Thoracic aorta (tissue), 2 donors: ENCODE measurements around the gene GRM8. TPM values are rescaled to one million over a fixed set of nuclear protein-coding genes. Genes with fewer than 3 reads are reported as not detected.

Source experiments
- ATAC-seq: fragments of 150-250 bp; one replicate; pipeline ENCODE4 v1.8.0; 2017; ENCODE audit warnings: low read depth; ENCODE audit not compliant: insufficient number of reproducible peaks, low FRiP score
- DNase-seq: peaks from one replicate; pipeline ENCODE4 v3.0.0-alpha.2; 2020; ENCODE audit warnings: low spot score
- H3K27ac ChIP-seq, 2 donors: fragments of 200-600 bp; sonication (generic); 1 replicate in 1 of 2; 2 replicates in 1 of 2; pipeline ENCODE4 v1.5.1; 2016; ENCODE audit warnings: mild to moderate bottlenecking in 2 of 2, moderate library complexity in 2 of 2
- H3K27me3 ChIP-seq: fragments of 200-600 bp; sonication (generic); replicated peaks from 2 replicates; pipeline ENCODE4 v1.6.0; 2016; ENCODE audit warnings: mild to moderate bottlenecking; ENCODE audit not compliant: insufficient read depth
- H3K36me3 ChIP-seq: fragments of 200-600 bp; sonication (generic); one replicate; pipeline ENCODE4 v1.5.1; 2016
- H3K4me1 ChIP-seq, 2 donors: fragments of 200-600 bp; sonication (generic); 1 replicate in 1 of 2; 2 replicates in 1 of 2; pipeline versions ENCODE4 v1.5.1 to v1.6.0; 2016; ENCODE audit warnings: low read depth in 2 of 2, mild to moderate bottlenecking in 1 of 2; ENCODE audit not compliant: control insufficient read depth in 1 of 2
- H3K4me3 ChIP-seq: fragments of 200-600 bp; sonication (generic); 2 replicates; pipeline ENCODE4 v1.5.1; 2016; ENCODE audit warnings: mild to moderate bottlenecking
- H3K9me3 ChIP-seq: fragments of 200-600 bp; sonication (generic); 2 replicates; pipeline ENCODE4 v1.5.1; 2016
- total RNA-seq, 2 donors: library from RNA; depleted of rRNA; stranded (reverse); fragments of >200 nt; gene quantifications; one replicate each; pipeline versions ENCODE4 v1.1.0 to v1.2.3, GENCODE V29; 2016
- TF ChIP-seq, protein P1 (sequence below): fragments of 200-600 bp; sonication (generic); IDR thresholded peaks from one replicate; pipeline ENCODE4 v1.5.1; 2019; ENCODE audit warnings: antibody characterized with exemption

The GRM8 gene
- total RNA-seq, 2 donors from 2014 or later = not detected

DNA sequence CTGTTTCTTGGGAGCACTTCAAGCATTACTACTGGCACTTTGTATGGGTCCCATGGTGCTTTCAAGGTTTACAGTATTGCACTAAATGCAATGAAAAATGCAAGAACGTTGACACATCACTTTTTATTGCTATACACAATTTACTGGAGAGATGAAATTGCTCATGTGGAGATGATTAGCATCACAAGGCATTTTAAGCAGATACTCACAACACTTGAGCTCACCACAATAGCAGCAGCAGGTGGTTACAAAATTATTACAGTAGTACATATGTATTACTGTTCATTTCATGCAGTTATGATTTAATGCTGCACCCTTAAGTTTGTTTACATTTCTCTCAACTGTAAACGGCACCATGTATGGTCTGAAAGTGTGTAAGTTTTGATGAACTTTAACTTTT, 537.7 kb downstream of the GRM8 start:
- Histone ChIP-seq H3K9me3 (no peaks in the 10 kb centered on the region), H3K4me1 (no peaks in the 10 kb centered on the region), H3K4me3 (no peak overlapping the region), H3K27me3 (no peaks in the 10 kb centered on the region), H3K36me3 (no peaks in the 10 kb centered on the region), H3K27ac (no peak overlapping the region)
- no peak for DNase-seq
- ATAC-seq = no peak
- TF ChIP-seq, protein P1, sequence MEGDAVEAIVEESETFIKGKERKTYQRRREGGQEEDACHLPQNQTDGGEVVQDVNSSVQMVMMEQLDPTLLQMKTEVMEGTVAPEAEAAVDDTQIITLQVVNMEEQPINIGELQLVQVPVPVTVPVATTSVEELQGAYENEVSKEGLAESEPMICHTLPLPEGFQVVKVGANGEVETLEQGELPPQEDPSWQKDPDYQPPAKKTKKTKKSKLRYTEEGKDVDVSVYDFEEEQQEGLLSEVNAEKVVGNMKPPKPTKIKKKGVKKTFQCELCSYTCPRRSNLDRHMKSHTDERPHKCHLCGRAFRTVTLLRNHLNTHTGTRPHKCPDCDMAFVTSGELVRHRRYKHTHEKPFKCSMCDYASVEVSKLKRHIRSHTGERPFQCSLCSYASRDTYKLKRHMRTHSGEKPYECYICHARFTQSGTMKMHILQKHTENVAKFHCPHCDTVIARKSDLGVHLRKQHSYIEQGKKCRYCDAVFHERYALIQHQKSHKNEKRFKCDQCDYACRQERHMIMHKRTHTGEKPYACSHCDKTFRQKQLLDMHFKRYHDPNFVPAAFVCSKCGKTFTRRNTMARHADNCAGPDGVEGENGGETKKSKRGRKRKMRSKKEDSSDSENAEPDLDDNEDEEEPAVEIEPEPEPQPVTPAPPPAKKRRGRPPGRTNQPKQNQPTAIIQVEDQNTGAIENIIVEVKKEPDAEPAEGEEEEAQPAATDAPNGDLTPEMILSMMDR = no peak

DNA sequence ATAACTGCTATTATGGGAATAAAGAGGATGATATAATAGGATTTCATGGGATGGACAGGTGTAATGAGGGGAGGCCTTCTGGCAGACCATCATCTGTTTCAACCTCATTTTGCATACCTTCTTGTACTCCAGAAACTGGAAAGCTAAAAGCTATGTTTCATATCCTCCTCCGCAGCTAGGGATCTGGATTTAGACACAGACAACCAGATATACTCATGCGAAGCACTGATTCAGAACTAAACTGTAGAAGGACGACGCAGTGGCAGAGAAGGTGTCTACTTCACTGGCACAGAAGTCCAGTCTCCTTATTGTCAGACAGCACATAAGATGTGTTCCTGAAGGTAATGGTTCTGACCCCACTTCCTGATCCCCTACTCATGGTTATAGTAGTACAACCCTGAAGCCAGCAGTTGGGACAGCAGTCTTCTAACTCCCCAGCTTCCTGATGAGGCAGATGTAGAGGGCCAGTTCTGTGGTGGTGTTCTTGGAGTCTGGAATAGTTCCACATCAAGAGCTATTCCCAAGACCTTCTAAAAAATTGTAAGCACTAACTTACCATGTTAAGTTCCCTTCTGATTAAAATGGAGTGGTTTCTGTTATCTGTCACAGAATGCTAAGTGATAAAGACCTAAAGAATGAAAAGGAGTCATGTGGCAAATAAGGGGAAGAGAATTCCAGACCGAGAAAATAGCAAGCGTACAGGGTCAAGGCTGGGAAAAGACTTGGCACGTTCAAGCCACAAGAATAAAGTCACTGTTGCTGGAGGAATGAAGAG, 550.3 kb downstream of the GRM8 start:
- H3K27ac ChIP-seq = no peak overlapping the region
- ATAC-seq = no peak
- TF ChIP-seq, protein P1 = no peak
- H3K4me3 ChIP-seq = no peak overlapping the region
- no peaks in the 10 kb centered on the region for H3K27me3 ChIP-seq
- no peak for DNase-seq
- no peaks in the 10 kb centered on the region for H3K36me3 ChIP-seq
- no peaks in the 10 kb centered on the region for H3K9me3 ChIP-seq
- H3K4me1 ChIP-seq = no peaks in the 10 kb centered on the region

DNA sequence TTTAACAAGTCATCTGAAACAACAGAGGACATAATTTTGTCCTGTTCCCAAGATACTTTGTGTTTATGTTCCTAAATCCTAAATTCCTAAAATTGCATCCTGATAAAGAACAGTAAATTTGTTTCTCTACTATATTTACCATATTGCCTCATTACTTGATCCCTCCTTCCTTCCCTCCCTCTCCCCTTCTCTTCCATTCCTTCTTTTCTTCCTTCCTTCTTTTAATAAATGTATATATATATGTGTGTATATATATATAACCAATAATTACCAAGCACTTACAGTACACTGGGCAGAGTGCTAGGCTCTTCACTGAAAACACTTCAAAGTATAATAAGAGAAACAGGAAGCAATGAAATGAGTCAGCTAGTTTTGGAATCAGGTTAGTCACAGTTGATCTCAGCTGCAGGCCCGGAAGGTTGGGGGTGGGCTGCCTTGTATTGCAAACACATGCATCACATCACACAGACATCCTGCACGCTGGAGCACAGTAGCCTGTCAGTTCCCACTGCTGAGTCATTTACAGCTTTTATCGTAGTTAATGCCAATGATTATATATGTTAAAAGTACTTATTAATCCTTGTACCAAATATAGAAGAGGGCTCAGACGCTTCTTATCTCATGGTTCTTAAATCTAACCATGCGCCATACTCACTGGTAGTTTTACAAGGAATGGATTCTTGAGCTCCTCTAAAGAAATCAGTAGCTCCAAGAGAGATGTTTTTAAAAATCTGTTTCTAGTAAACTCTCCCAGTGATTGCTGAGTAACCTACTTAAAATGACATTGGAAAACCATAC, 551.7 kb downstream of the GRM8 start:
- no peaks in the 10 kb centered on the region for H3K9me3 ChIP-seq
- TF ChIP-seq, protein P1 = no peak
- H3K36me3 ChIP-seq = no peaks in the 10 kb centered on the region
- no peak overlapping the region for H3K27ac ChIP-seq
- H3K4me3 ChIP-seq = no peak overlapping the region
- no peak for DNase-seq
- ATAC-seq = no peak
- H3K4me1 ChIP-seq = no peaks in the 10 kb centered on the region
- H3K27me3 ChIP-seq = no peaks in the 10 kb centered on the region

DNA sequence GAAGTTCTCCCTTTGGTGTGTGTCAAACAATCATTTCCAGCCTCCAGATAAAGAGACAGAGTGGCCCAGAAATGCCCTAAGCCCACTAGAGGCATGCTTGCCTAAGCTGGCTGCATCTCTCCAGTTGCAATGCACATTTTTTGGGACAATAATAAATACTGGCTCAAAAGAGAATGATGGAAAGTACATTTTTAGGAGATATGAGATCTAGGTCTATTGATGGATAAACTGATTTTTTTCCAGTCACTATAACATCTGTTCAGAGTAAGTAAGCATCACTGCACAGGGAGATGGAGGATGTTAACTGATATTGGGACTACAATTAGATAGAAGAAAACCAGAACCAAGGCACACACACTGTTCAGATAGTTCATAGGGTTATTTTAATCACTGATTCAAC, 553.0 kb downstream of the GRM8 start:
- TF ChIP-seq, protein P1 = no peak
- DNase-seq (no peak), ATAC-seq (no peak)
- no peaks in the 10 kb centered on the region for H3K36me3 ChIP-seq
- H3K4me3 ChIP-seq = no peak overlapping the region
- no peak overlapping the region for H3K27ac ChIP-seq
- H3K4me1 ChIP-seq = no peaks in the 10 kb centered on the region
- H3K9me3 ChIP-seq = no peaks in the 10 kb centered on the region
- no peaks in the 10 kb centered on the region for H3K27me3 ChIP-seq

DNA sequence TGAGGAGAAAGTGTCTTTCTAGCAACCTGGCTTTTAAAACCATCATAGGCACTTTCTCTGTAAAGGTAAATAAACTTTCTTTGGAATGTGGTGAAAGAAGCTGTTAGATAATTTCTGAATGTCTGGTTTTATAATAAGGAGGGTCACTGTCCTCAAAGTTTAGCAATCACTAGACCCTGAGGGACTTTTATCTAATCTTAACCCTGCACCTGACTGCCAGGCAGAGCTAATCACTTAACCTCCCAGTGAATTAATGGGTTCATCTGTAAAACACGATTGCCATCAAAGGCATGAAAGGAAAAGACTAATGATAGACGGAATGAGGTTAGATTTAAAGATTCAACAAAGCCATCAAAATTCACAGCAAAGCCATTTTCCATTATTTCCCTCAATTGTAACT, 553.8 kb downstream of the GRM8 start:
- DNase-seq (no peak), ATAC-seq (no peak)
- TF ChIP-seq, protein P1 = no peak
- Histone ChIP-seq H3K9me3 (no peaks in the 10 kb centered on the region), H3K27ac (no peak overlapping the region), H3K4me3 (no peak overlapping the region), H3K4me1 (no peaks in the 10 kb centered on the region), H3K27me3 (no peaks in the 10 kb centered on the region), H3K36me3 (no peaks in the 10 kb centered on the region)
